Endothelial cell of umbilical vein (primary cell): ENCODE data around the gene TRIM59. TPM values are rescaled to one million over a fixed set of nuclear protein-coding genes. Genes with fewer than 3 reads are reported as not detected.

Experiments used
- BruUV-seq: library from RNA; stranded (reverse); fragments of 400-500 nt; replicated peaks from 2 replicates; lab custom pipeline; 2021; lab: Mats Ljungman, UMichigan
- CTCF ChIA-PET: fragments of 300-600, 350-600 bp; sonication (Branson Sonifier 250); formaldehyde crosslinking; loops from one replicate; lab custom pipeline; 2021; ENCODE audit warnings: antibody characterized with exemption, inconsistent platforms; lab: Charles Lee
- POLR2A ChIA-PET: fragments of 300-600, 350-600 bp; sonication (Branson Sonifier 250); formaldehyde crosslinking; loops from one replicate; lab custom pipeline; 2021; ENCODE audit warnings: antibody characterized with exemption, inconsistent platforms; lab: Charles Lee
- DNase-seq: peaks from one replicate; pipeline ENCODE4 v3.0.0-alpha.2; 2011; ENCODE audit warnings: low read depth, low spot score
- FAIRE-seq: peaks from 2 replicates; lab custom pipeline; 2011; peaks lifted over from hg19 to GRCh38; lab: Jason Lieb, UNC
- H2AFZ ChIP-seq: 2 replicates; pipeline ENCODE4 v1.6.0; 2012; ENCODE audit warnings: low read depth, low read length, control low read depth, inconsistent platforms
- H3K27ac ChIP-seq: 2 replicates; pipeline ENCODE4 v1.5.1; 2011; ENCODE audit warnings: low read depth, mild to moderate bottlenecking, control low read depth, low read length, moderate library complexity; ENCODE audit not compliant: insufficient read depth
- H3K27me3 ChIP-seq, 2 experiments: 2 replicates each; pipeline versions ENCODE4 v1.6.0 to v1.6.1; 2011; ENCODE audit warnings: low read length in 2 of 2, mixed read lengths in 1 of 2; ENCODE audit not compliant: control insufficient read depth in 2 of 2, insufficient read depth in 2 of 2
- H3K36me3 ChIP-seq, 2 experiments: 2 replicates in 1 of 2; 3 replicates in 1 of 2; pipeline ENCODE4 v1.5.1; 2011; ENCODE audit warnings: low read length in 2 of 2, mild to moderate bottlenecking in 1 of 2, moderate library complexity in 1 of 2; ENCODE audit not compliant: control insufficient read depth in 2 of 2, insufficient read depth in 2 of 2; ENCODE audit errors: extremely low read depth in 1 of 2
- H3K4me1 ChIP-seq: 3 replicates; pipeline ENCODE4 v1.5.1; 2011; ENCODE audit warnings: mild to moderate bottlenecking, low read length; ENCODE audit not compliant: control insufficient read depth, insufficient read depth; ENCODE audit errors: extremely low read depth
- H3K4me2 ChIP-seq: 2 replicates; pipeline ENCODE4 v1.6.1; 2011; ENCODE audit warnings: low read length, control low read depth, mixed read lengths; ENCODE audit not compliant: insufficient read depth
- H3K4me3 ChIP-seq, 3 experiments: fragments of 200-600 bp in 1 of 3; sonication (generic), shearing (Covaris generic) in 1 of 3; replicated peaks in 1 of 3; 2 replicates each; pipeline ENCODE4 v1.5.1; 2011 to 2016; ENCODE audit warnings: control low read depth in 3 of 3, low read length in 3 of 3, mild to moderate bottlenecking in 2 of 3, inconsistent platforms in 1 of 3, low read depth in 1 of 3, moderate library complexity in 1 of 3; ENCODE audit not compliant: insufficient read depth in 1 of 3
- H3K79me2 ChIP-seq: 2 replicates; pipeline ENCODE4 v1.6.0; 2012; ENCODE audit warnings: low read length, inconsistent platforms; ENCODE audit not compliant: control insufficient read depth, insufficient read depth
- H3K9ac ChIP-seq: replicated peaks from 2 replicates; pipeline ENCODE3; 2011; ENCODE audit warnings: low read length, control low read depth; ENCODE audit not compliant: insufficient read depth; ENCODE audit errors: extremely low read depth
- H3K9me1 ChIP-seq: replicated peaks from 3 replicates; pipeline ENCODE4 v1.6.0; 2011; ENCODE audit warnings: mild to moderate bottlenecking, low read length; ENCODE audit not compliant: control insufficient read depth, insufficient read depth; ENCODE audit errors: extremely low read depth
- H3K9me3 ChIP-seq: replicated peaks from 2 replicates; pipeline ENCODE4 v1.5.1; 2012; ENCODE audit warnings: low read length, inconsistent platforms; ENCODE audit not compliant: control insufficient read depth, insufficient read depth
- H4K20me1 ChIP-seq: replicated peaks from 2 replicates; pipeline ENCODE3; 2011; ENCODE audit warnings: mild to moderate bottlenecking, low read length; ENCODE audit not compliant: control insufficient read depth, insufficient read depth; ENCODE audit errors: extremely low read depth
- EZH2 ChIP-seq: IDR thresholded peaks from 2 replicates; pipeline ENCODE4 v1.6.1; 2012; ENCODE audit warnings: borderline replicate concordance, low read depth, mild to moderate bottlenecking, moderate library complexity, low read length, inconsistent platforms; ENCODE audit not compliant: severe bottlenecking
- FOS ChIP-seq: IDR thresholded peaks from 2 replicates; pipeline ENCODE4 v1.6.1; 2011; ENCODE audit warnings: mild to moderate bottlenecking, low read length, moderate library complexity, borderline replicate concordance; ENCODE audit not compliant: insufficient read depth
- GATA2 ChIP-seq: IDR thresholded peaks from 2 replicates; pipeline ENCODE4 v1.7.0; 2011; ENCODE audit warnings: low read depth, mild to moderate bottlenecking, moderate library complexity, mixed read lengths, low read length; ENCODE audit not compliant: insufficient read length, insufficient read depth
- JUN ChIP-seq: IDR thresholded peaks from 2 replicates; pipeline ENCODE4 v1.6.1; 2011; ENCODE audit warnings: borderline replicate concordance, low read depth; ENCODE audit not compliant: insufficient read length, insufficient read depth
- MYC ChIP-seq: IDR thresholded peaks from one replicate; pipeline ENCODE4 v1.6.1; 2011; ENCODE audit warnings: mild to moderate bottlenecking, low read depth, low read length
- POLR2A ChIP-seq: IDR thresholded peaks from 2 replicates; pipeline ENCODE4 v1.6.1; 2012; ENCODE audit warnings: low read depth, mild to moderate bottlenecking, control low read depth, low read length
- POLR2AphosphoS5 ChIP-seq: IDR thresholded peaks from 2 replicates; pipeline ENCODE4 v1.6.1; 2012; ENCODE audit warnings: low read depth, mild to moderate bottlenecking, control low read depth, low read length, moderate library complexity; ENCODE audit not compliant: insufficient read depth
- dilution Hi-C: fragments of 300-500 bp; cut with MboI; formaldehyde crosslinking; loops from one replicate; pipeline ENCODE4 v1.15.0; 2019; ENCODE audit warnings: low sequenced_read_pairs; ENCODE audit not compliant: extremely low pct_ligation_motif_present
- intact Hi-C: fragments of 100-400 bp; cut with micrococcal nuclease; formaldehyde crosslinking; loops from one replicate; pipeline ENCODE4 v1.10.0; 2022
- microRNA counts: library from miRNA; unstranded; fragments of <30 nt; microRNA quantifications from one replicate; lab custom pipeline; 2016
- microRNA-seq: library from miRNA; unstranded; fragments of <30 nt; microRNA quantifications from one replicate; pipeline ENCODE4 v1.2.0, GENCODE V29; 2021; ENCODE audit warnings: borderline number of aligned reads, borderline replicate concordance
- polyA plus RNA-seq, 4 experiments: library from polyadenylated mRNA; depleted of rRNA in 3 of 4; stranded (reverse) in 3 of 4; unstranded in 1 of 4; fragments of >200 nt; gene quantifications; 2 replicates each; pipeline versions ENCODE4 v1.2.1 to v1.2.3, GENCODE V29; 2011 to 2012; ENCODE audit warnings: missing spikeins in 1 of 4
- small RNA-seq: library from RNA; depleted of rRNA; stranded (forward); fragments of <200 nt; gene quantifications from one replicate; pipeline ENCODE3, GENCODE V24; 2012; ENCODE audit warnings: low replicate concordance, low read depth; ENCODE audit not compliant: insufficient read depth, insufficient read length
- total RNA-seq: library from RNA; stranded (reverse); gene quantifications from 2 replicates; pipeline ENCODE4 v1.2.3, GENCODE V29; 2021
- TF ChIP-seq, protein P1 (sequence below): IDR thresholded peaks from 2 replicates; pipeline ENCODE4 v1.6.1; 2011; ENCODE audit not compliant: insufficient read depth, insufficient read length
- TF ChIP-seq, protein P2 (sequence below), 2 donors: IDR thresholded peaks; 1 replicate in 1 of 2; 2 replicates in 1 of 2; pipeline ENCODE4 v1.5.1; 2011; ENCODE audit warnings: low read length in 2 of 2, mild to moderate bottlenecking in 2 of 2, moderate library complexity in 2 of 2, control low read depth in 1 of 2, inconsistent platforms in 1 of 2, low read depth in 1 of 2; ENCODE audit not compliant: insufficient read depth in 1 of 2; ENCODE audit errors: extremely low read depth in 1 of 2

Gene TRIM59
- total and polyA plus RNA-seq, 2 donors (not counting 3 experiments of a cell fraction or from before 2014, with no cell fraction given) = 6.8 to 33.0 TPM

DNA sequence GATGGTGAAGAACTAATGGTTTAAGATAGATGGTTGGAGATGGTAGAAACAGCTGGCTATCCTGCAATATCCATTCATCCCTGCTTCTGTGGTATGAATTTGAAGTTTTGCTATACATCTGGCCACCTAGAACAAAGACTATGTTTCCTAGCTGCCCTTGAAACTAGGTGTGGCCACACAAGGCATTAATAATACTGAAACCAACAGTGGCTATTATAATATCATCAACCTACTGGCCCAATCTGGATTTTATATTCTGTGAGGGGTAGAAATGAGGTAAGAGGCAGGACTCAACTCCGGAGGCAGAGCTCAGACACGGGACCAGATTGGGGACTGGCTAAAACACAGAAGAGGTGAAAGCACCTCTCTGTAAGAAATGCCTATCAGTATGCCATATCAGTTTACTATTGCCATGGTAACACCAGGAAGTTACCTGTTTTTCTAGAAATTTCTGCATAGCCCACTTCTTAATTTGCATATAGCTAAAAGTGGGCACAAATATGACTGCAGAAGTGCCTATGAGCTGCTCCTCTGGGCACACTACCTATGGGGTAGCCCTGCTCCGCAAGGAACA lies 58.9 kb downstream of the TRIM59 start:
- no peak overlapping the region for H2AFZ ChIP-seq
- H3K9me3 ChIP-seq = no peaks in the 10 kb centered on the region
- ChIA-PET POLR2A (no interaction called here), CTCF (interaction anchor here (1.2 to 3.5 kb wide), 3 partner anchors 10 to 358 kb away, joined by 3 to 9 read pairs (median 4); no protein-coding TSS in a partner anchor)
- peaks cover 4% of the 10 kb centered on the region for H3K79me2 ChIP-seq
- no peak overlapping the region for H3K4me2 ChIP-seq
- dilution Hi-C loops = no loop called here
- no peaks in the 10 kb centered on the region for H3K36me3 ChIP-seq
- no peaks in the 10 kb centered on the region for H3K4me1 ChIP-seq
- DNase-seq (no peak), FAIRE-seq (no peak)
- no TSS peak for BruUV-seq
- no peaks in the 10 kb centered on the region for H4K20me1 ChIP-seq
- intact Hi-C loops = no loop called here
- no peak overlapping the region for H3K4me3 ChIP-seq
- H3K27ac ChIP-seq = no peak overlapping the region
- H3K9ac ChIP-seq = no peak overlapping the region
- TF ChIP-seq GATA2 (no peak), EZH2 (no peak), FOS (no peak), MYC (no peak), POLR2A (no peak), JUN (no peak), POLR2AphosphoS5 (no peak)
- TF ChIP-seq, protein P1, sequence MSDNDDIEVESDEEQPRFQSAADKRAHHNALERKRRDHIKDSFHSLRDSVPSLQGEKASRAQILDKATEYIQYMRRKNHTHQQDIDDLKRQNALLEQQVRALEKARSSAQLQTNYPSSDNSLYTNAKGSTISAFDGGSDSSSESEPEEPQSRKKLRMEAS = no peak
- TF ChIP-seq, protein P2, sequence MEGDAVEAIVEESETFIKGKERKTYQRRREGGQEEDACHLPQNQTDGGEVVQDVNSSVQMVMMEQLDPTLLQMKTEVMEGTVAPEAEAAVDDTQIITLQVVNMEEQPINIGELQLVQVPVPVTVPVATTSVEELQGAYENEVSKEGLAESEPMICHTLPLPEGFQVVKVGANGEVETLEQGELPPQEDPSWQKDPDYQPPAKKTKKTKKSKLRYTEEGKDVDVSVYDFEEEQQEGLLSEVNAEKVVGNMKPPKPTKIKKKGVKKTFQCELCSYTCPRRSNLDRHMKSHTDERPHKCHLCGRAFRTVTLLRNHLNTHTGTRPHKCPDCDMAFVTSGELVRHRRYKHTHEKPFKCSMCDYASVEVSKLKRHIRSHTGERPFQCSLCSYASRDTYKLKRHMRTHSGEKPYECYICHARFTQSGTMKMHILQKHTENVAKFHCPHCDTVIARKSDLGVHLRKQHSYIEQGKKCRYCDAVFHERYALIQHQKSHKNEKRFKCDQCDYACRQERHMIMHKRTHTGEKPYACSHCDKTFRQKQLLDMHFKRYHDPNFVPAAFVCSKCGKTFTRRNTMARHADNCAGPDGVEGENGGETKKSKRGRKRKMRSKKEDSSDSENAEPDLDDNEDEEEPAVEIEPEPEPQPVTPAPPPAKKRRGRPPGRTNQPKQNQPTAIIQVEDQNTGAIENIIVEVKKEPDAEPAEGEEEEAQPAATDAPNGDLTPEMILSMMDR (IDR thresholded peaks at IDR 0.05; ENCODE audit: extremely low read depth in 1 of 2, insufficient read depth in 1 of 2, low read depth in 1 of 2, low read length in 2 of 2) = no peak
- no peaks in the 10 kb centered on the region for H3K9me1 ChIP-seq
- no peaks in the 10 kb centered on the region for H3K27me3 ChIP-seq

MicroRNA genes within 50 kb of the gene (microRNA counts, 767-probe panel; counts per million panel counts)
- microRNA hsa-miR-15b-5p (lab: Ali Mortazavi, UCI) = 22,013 counts per million, percentile 99 among the panel's probes with 10 or more counts

Small RNA genes lying within 50 kb of the gene (microRNA-seq; reads per million reads assigned to microRNA genes)
- gene MIR15B (1,240 reads per million, percentile 83 among the genes with 10 or more reads in this experiment), gene MIR16-2 (149 reads per million, percentile 60 among the genes with 10 or more reads in this experiment)

Small RNA genes lying within 50 kb of the gene (small RNA-seq; reads per million reads assigned to genes)
- gene MIR15B = 1,306 reads per million, percentile 100 among the genes with 10 or more reads in this experiment
- 17.7 reads per million, percentile 76 among the genes with 10 or more reads in this experiment for gene MIR16-2
- not detected for gene RNU7-136P

Other genes with a start within 250 kb of the TRIM59 start
- gene C3orf80, start 224.4 kb downstream of the TRIM59 start, total RNA-seq = not detected in 2 replicates
- 0.03 and 0.04 TPM in 2 replicates for gene C3orf80, start 224.4 kb downstream of the TRIM59 start, polyA plus RNA-seq
- 21.4 and 22.5 TPM in 2 replicates for gene IFT80, start 50.6 kb downstream of the TRIM59 start, total RNA-seq
- 4.9 and 7.3 TPM in 2 replicates for gene IFT80, start 50.6 kb downstream of the TRIM59 start, polyA plus RNA-seq
- gene SMC4, start 50.1 kb downstream of the TRIM59 start, total RNA-seq = 126 and 153 TPM in 2 replicates
- gene SMC4, start 50.1 kb downstream of the TRIM59 start, polyA plus RNA-seq = 23.7 and 32.1 TPM in 2 replicates
- gene KPNA4, start 115.8 kb upstream of the TRIM59 start, total RNA-seq = 70.1 and 80.7 TPM in 2 replicates
- gene KPNA4, start 115.8 kb upstream of the TRIM59 start, polyA plus RNA-seq = 10.7 and 12.2 TPM in 2 replicates
- not detected in 2 replicates for gene ARL14, start 227.4 kb upstream of the TRIM59 start, total RNA-seq
- not detected in 2 replicates for gene ARL14, start 227.4 kb upstream of the TRIM59 start, polyA plus RNA-seq